ENCODE data around the gene RNASE12. TPM values are rescaled to one million over a fixed set of nuclear protein-coding genes. Genes with fewer than 3 reads are reported as not detected.

The RNASE12 gene
- total RNA-seq, 2 donors from 2014 or later: not detected

GRCh38 chr14:20559461-20559904, 31.7 kb downstream of the RNASE12 start:
- no peaks in the 10 kb centered on the region for H3K9me3 ChIP-seq (ENCODE audit: control insufficient read depth, low read length, poor library complexity, severe bottlenecking)
- no peak for ATAC-seq
- peaks cover 3% of the 10 kb centered on the region for H3K36me3 Mint-ChIP-seq (ENCODE audit: low read depth)

GRCh38 chr14:20557212-20557542, 34.0 kb downstream of the RNASE12 start:
- Mint-ChIP-seq H3K4me3 (no peak overlapping the region), H3K36me3 (ENCODE audit: low read depth) (peaks cover 3% of the 10 kb centered on the region), H3K4me1 (peaks cover 2% of the 10 kb centered on the region), H3K27me3 (peaks cover 16% of the 10 kb centered on the region), H3K27ac (no peak overlapping the region)
- ATAC-seq: no peak
- H3K9me3 ChIP-seq (ENCODE audit: control insufficient read depth, low read length, poor library complexity, severe bottlenecking): no peaks in the 10 kb centered on the region
- DNase-seq: no peak

More at GRCh38 chr14:20559461-20559904, 31.7 kb downstream of the RNASE12 start:
- peaks cover 24% of the 10 kb centered on the region for H3K27me3 Mint-ChIP-seq
- no peak overlapping the region for H3K27ac Mint-ChIP-seq
- no peak for DNase-seq
- H3K4me1 Mint-ChIP-seq: peaks cover 2% of the 10 kb centered on the region
- no peak overlapping the region for H3K4me3 Mint-ChIP-seq

- no peaks in the 10 kb centered on the region for H3K9me3 ChIP-seq (ENCODE audit: control insufficient read depth, low read length, poor library complexity, severe bottlenecking)
- Mint-ChIP-seq H3K27me3 (peaks cover 16% of the 10 kb centered on the region), H3K4me3 (no peak overlapping the region), H3K36me3 (ENCODE audit: low read depth) (peaks cover 3% of the 10 kb centered on the region), H3K4me1 (peaks cover 2% of the 10 kb centered on the region), H3K27ac (no peak overlapping the region)
- no peak for ATAC-seq
- no peak for DNase-seq
Measured at GRCh38 chr14:20556500-20557211, 34.5 kb downstream of the RNASE12 start.

GRCh38 chr14:20555845-20556244, 35.3 kb downstream of the RNASE12 start:
- Mint-ChIP-seq H3K27me3 (peaks cover 16% of the 10 kb centered on the region), H3K36me3 (ENCODE audit: low read depth) (peaks cover 3% of the 10 kb centered on the region), H3K4me3 (no peak overlapping the region), H3K27ac (no peak overlapping the region), H3K4me1 (peaks cover 2% of the 10 kb centered on the region)
- no peak for DNase-seq
- no peaks in the 10 kb centered on the region for H3K9me3 ChIP-seq (ENCODE audit: control insufficient read depth, low read length, poor library complexity, severe bottlenecking)
- ATAC-seq: no peak

- no peaks in the 10 kb centered on the region for H3K9me3 ChIP-seq (ENCODE audit: control insufficient read depth, low read length, poor library complexity, severe bottlenecking)
- Mint-ChIP-seq H3K4me1 (no peaks in the 10 kb centered on the region), H3K27ac (no peak overlapping the region), H3K4me3 (no peak overlapping the region), H3K36me3 (ENCODE audit: low read depth) (peaks cover 3% of the 10 kb centered on the region), H3K27me3 (peaks cover 11% of the 10 kb centered on the region)
- DNase-seq (no peak), ATAC-seq (no peak)
Measured at GRCh38 chr14:20553024-20553423, 38.2 kb downstream of the RNASE12 start.

- H3K4me1 Mint-ChIP-seq: no peaks in the 10 kb centered on the region
- H3K27ac Mint-ChIP-seq: no peak overlapping the region
- H3K4me3 Mint-ChIP-seq: no peak overlapping the region
- no peaks in the 10 kb centered on the region for H3K36me3 Mint-ChIP-seq (ENCODE audit: low read depth)
- ATAC-seq (no peak), DNase-seq (no peak)
- peaks cover 4% of the 10 kb centered on the region for H3K27me3 Mint-ChIP-seq
- no peaks in the 10 kb centered on the region for H3K9me3 ChIP-seq (ENCODE audit: control insufficient read depth, low read length, poor library complexity, severe bottlenecking)
Measured at GRCh38 chr14:20551606-20552005, 39.6 kb downstream of the RNASE12 start.

- Mint-ChIP-seq H3K4me3 (no peak overlapping the region), H3K36me3 (ENCODE audit: low read depth) (no peaks in the 10 kb centered on the region), H3K4me1 (no peaks in the 10 kb centered on the region), H3K27me3 (peaks cover 4% of the 10 kb centered on the region), H3K27ac (no peak overlapping the region)
- DNase-seq (no peak), ATAC-seq (no peak)
- H3K9me3 ChIP-seq (ENCODE audit: control insufficient read depth, low read length, poor library complexity, severe bottlenecking): no peaks in the 10 kb centered on the region
Measured at GRCh38 chr14:20550926-20551325, 40.2 kb downstream of the RNASE12 start.

GRCh38 chr14:20548414-20549158, 42.6 kb downstream of the RNASE12 start:
- DNase-seq: no peak
- Mint-ChIP-seq H3K27ac (no peak overlapping the region), H3K4me1 (no peaks in the 10 kb centered on the region), H3K4me3 (no peak overlapping the region), H3K27me3 (peaks cover 18% of the 10 kb centered on the region), H3K36me3 (ENCODE audit: low read depth) (no peaks in the 10 kb centered on the region)
- no peak for ATAC-seq
- no peaks in the 10 kb centered on the region for H3K9me3 ChIP-seq (ENCODE audit: control insufficient read depth, low read length, poor library complexity, severe bottlenecking)

- DNase-seq (no peak), ATAC-seq (no peak)
- H3K4me1 Mint-ChIP-seq: no peaks in the 10 kb centered on the region
- H3K27ac Mint-ChIP-seq: no peak overlapping the region
- peaks cover 18% of the 10 kb centered on the region for H3K27me3 Mint-ChIP-seq
- H3K4me3 Mint-ChIP-seq: no peak overlapping the region
- no peaks in the 10 kb centered on the region for H3K36me3 Mint-ChIP-seq (ENCODE audit: low read depth)
- H3K9me3 ChIP-seq (ENCODE audit: control insufficient read depth, low read length, poor library complexity, severe bottlenecking): no peaks in the 10 kb centered on the region
Measured at GRCh38 chr14:20546877-20547276, 44.3 kb downstream of the RNASE12 start.

Other genes with a start within 250 kb of the RNASE12 start
- gene PARP2, start 247.7 kb downstream of the RNASE12 start, total RNA-seq: 10 to 100 TPM; 18.1 to 22.3 TPM
- 10 to 100 TPM; 36.9 to 43.9 TPM for gene TEP1, start 177.9 kb downstream of the RNASE12 start, total RNA-seq
- gene KLHL33, start 155.2 kb downstream of the RNASE12 start, total RNA-seq: under 1 TPM; 0.39 to 0.47 TPM
- gene OSGEP, start 136.6 kb downstream of the RNASE12 start, total RNA-seq: 10 to 100 TPM; 48.9 to 55.3 TPM
- 100 to 1,000 TPM in 1 of 2 donors, 10 to 100 TPM in 1; 89.6 to 113 TPM for gene APEX1, start 136.2 kb downstream of the RNASE12 start, total RNA-seq
- 10 to 100 TPM; 58.5 to 58.9 TPM for gene PIP4P1, start 129.9 kb downstream of the RNASE12 start, total RNA-seq
- gene PNP, start 122.0 kb downstream of the RNASE12 start, total RNA-seq: 100 to 1,000 TPM in 1 of 2 donors, 10 to 100 TPM in 1; 79.8 to 127 TPM
- under 1 TPM; 0.47 TPM for gene RNASE10, start 85.8 kb downstream of the RNASE12 start, total RNA-seq
- not detected for gene RNASE9, start 30.3 kb downstream of the RNASE12 start, total RNA-seq
- not detected for gene RNASE11, start 3.4 kb downstream of the RNASE12 start, total RNA-seq
- gene OR6S1, start 50.3 kb upstream of the RNASE12 start, total RNA-seq: not detected
- gene RNASE4, start 93.2 kb upstream of the RNASE12 start, total RNA-seq: under 1 TPM in 1 of 2 donors, not detected in 1; 0.63 TPM
- under 1 TPM in 1 of 2 donors, not detected in 1; 0.40 TPM for gene ANG, start 97.4 kb upstream of the RNASE12 start, total RNA-seq
- gene EDDM3A, start 154.5 kb upstream of the RNASE12 start, total RNA-seq: not detected
- not detected for gene EDDM3B, start 177.0 kb upstream of the RNASE12 start, total RNA-seq
- 1 to 10 TPM; 2.9 to 4.1 TPM for gene RNASE6, start 189.9 kb upstream of the RNASE12 start, total RNA-seq
- gene RNASE1, start 211.5 kb upstream of the RNASE12 start, total RNA-seq: not detected